ENCODE measurements around the gene PPFIBP1. TPM values are rescaled to one million over a fixed set of nuclear protein-coding genes. Genes with fewer than 3 reads are reported as not detected.

PPFIBP1 gene
- total RNA-seq (2022; extraction: Qiagen RNA extraction) = 18.1 to 31.7 TPM (median 28.2 TPM) in 5 replicates

DNA sequence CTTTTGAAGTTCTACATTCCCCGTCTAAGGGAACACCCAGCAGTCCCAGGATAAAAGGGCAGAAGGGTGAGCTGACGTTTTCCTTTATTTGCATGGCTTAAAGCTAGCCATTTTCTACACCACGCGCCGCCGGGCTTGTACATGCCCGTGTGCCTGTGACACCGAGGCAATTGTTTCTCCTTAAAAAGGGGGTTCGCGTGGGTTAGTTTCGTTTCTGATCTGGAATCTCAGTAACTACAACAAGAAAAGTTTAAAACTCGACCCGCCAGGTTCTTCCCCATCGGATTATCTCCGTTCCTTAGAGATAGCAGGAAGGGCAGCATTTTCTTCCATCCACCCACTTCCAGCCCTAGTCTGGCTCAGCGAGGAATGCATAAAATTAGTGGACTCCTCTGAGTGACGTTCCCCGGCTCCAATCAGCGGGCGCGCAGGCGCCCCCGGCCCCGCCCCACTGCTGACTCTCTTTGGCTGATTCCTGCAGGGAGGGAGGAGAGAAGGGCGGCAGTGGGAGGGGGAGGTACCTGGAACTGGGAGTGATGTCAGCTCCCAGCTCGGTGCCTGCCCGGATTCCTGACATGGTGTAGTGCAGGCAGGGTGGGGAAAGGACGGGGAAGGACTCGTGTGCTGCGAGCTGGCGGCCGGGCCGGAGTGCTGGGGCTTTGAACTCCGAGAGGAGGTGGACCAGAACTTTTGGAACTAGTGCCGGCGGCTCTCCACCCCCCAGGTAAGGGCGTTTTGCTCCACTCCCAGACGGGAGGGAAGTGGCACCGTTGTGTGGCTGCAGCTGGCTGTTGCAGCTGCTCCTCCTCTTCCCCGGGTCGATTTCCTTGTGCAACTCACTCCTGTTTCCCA, at the start of gene PPFIBP1:
Gene PPFIBP1 (plus strand): TSS at position 565 of the 852 bp plus-strand sequence. CDS start 109,191 bp downstream, outside the sequence.

DNA sequence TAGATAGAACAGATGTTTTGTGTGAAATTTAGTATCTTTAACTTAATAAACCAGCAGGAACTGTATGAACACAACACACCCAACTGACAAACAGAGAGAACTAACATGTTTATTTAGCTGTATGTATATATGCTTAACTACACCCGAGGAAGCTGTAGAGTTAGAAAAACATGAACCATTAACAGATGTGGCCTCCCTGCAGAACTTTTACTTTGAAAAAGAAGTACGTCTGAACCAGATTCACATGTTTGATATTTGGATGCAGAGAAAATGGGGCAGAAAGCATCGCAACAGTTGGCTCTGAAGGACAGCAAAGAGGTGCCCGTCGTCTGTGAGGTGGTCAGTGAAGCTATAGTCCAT, 172.3 kb downstream of the PPFIBP1 start, which contains the start of gene REP15:
Gene REP15 (plus strand): TSS at position 155 of the 360 bp plus-strand sequence. CDS start 116 bp downstream, at position 271.

DNA sequence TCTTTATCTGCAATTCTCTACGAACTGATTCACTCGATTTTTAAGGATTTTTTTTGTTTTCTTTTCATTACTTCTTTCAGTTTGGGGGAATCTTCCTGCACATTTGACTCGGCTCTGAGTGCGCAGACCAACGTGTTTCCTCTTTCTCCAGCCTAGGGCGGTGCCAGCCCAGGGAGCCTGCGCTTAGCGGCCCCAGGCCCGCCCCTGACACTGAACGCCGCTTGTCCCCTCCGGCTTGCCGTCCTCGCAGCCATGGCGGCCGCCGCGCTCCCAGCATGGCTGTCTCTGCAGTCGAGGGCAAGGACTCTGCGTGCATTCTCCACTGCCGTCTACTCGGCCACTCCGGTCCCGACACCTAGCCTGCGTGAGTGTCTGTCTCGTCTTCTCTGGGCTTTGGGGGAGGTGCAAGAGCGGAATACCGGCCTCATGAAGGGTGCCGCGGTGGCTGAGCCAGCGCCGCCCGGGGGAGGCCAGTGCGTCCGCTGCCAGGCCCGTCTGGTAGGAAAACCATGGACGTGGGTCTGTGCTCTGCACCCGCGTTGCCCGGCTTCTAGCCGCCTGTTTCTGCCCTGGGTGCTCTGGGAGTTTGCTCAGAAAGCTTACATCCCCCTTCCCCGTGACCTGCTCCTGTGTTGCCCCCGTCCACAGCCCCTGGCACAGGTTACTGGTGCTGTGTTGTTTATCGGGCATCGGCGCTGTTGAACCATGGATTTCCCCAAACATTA, 186.7 kb downstream of the PPFIBP1 start, which contains the start of gene MRPS35:
Gene MRPS35 (plus strand): TSS at position 241 of the 725 bp plus-strand sequence. CDS start 12 bp downstream, at position 253.

Other genes with a start within 250 kb of the PPFIBP1 start
- 17.4 to 25.1 TPM (median 20.4 TPM) in 5 replicates for gene BMAL2, start 191.4 kb upstream of the PPFIBP1 start, total RNA-seq (2022; extraction: Qiagen RNA extraction)
- gene SMCO2, start 77.5 kb upstream of the PPFIBP1 start, total RNA-seq (2022; extraction: Qiagen RNA extraction) = 0.10 to 0.34 TPM (median 0.25 TPM) in 4 of 5 replicates, not detected in the other
- gene REP15, start 172.2 kb downstream of the PPFIBP1 start, total RNA-seq (2022; extraction: Qiagen RNA extraction) = 0.34 to 0.62 TPM (median 0.51 TPM) in 5 replicates
- 89.9 to 109 TPM (median 91.9 TPM) in 5 replicates for gene MRPS35, start 186.6 kb downstream of the PPFIBP1 start, total RNA-seq (2022; extraction: Qiagen RNA extraction)